Stimulated activated CD4-positive, alpha-beta T cell treated with anti-CD3 and anti-CD28 coated beads, Interleukin-12 subunit alpha, Interleukin-12 subunit beta, amount 100 ng/mL, for 24 hours (primary cell): ENCODE data around the gene RSPO3.

Experiments used
- DNase-seq, 2 experiments: peaks; one replicate each; pipeline ENCODE4 v3.0.0-alpha.2; 2020; ENCODE audit warnings: low read depth in 2 of 2

The RSPO3 gene

GRCh38 chr6:127160484-127160883 lies 42.0 kb downstream of the RSPO3 start:
- DNase-seq: no peak

- DNase-seq: no peak
Observed at GRCh38 chr6:127162836-127163235, 44.4 kb downstream of the RSPO3 start.

- DNase-seq: no peak
Observed at GRCh38 chr6:127164036-127164435, 45.6 kb downstream of the RSPO3 start.

- no peak for DNase-seq
Observed at GRCh38 chr6:127164565-127164964, 46.1 kb downstream of the RSPO3 start.

GRCh38 chr6:127173156-127173940 lies 54.9 kb downstream of the RSPO3 start:
- no peak for DNase-seq

- no peak for DNase-seq
Observed at GRCh38 chr6:127176146-127176545, 57.7 kb downstream of the RSPO3 start.

GRCh38 chr6:127177030-127177922 lies 58.8 kb downstream of the RSPO3 start:
- DNase-seq: no peak

GRCh38 chr6:127177923-127178231 lies 59.4 kb downstream of the RSPO3 start:
- DNase-seq: no peak

- no peak for DNase-seq
Observed at GRCh38 chr6:127178746-127179145, 60.3 kb downstream of the RSPO3 start.

GRCh38 chr6:127180426-127180825 lies 62.0 kb downstream of the RSPO3 start:
- no peak for DNase-seq

GRCh38 chr6:127182501-127182900 lies 64.0 kb downstream of the RSPO3 start:
- no peak for DNase-seq

- DNase-seq: no peak
Observed at GRCh38 chr6:127185437-127185995, 67.0 kb downstream of the RSPO3 start.

GRCh38 chr6:127186889-127187288 lies 68.4 kb downstream of the RSPO3 start:
- peak; percentile 15 to 69 for DNase-seq

- DNase-seq: no peak
Observed at GRCh38 chr6:127188744-127189143, 70.3 kb downstream of the RSPO3 start.

GRCh38 chr6:127190552-127190951 lies 72.1 kb downstream of the RSPO3 start:
- DNase-seq: no peak

GRCh38 chr6:127191716-127192115 lies 73.2 kb downstream of the RSPO3 start:
- DNase-seq: no peak

GRCh38 chr6:127192911-127193541 lies 74.6 kb downstream of the RSPO3 start:
- no peak for DNase-seq

- DNase-seq: no peak
Observed at GRCh38 chr6:127195833-127196232, 77.4 kb downstream of the RSPO3 start.

- DNase-seq: no peak
Observed at GRCh38 chr6:127198549-127198948, 80.1 kb downstream of the RSPO3 start.

- no peak for DNase-seq
Observed at GRCh38 chr6:127199470-127199869, 81.0 kb downstream of the RSPO3 start.

GRCh38 chr6:127200114-127200513 lies 81.6 kb downstream of the RSPO3 start:
- no peak for DNase-seq

GRCh38 chr6:127201321-127201720 lies 82.8 kb downstream of the RSPO3 start:
- DNase-seq: no peak
